Ishikawa (cell line): ENCODE results near the gene KIR3DL3.

Experiments used
- CEBPB ChIP-seq: IDR thresholded peaks from 2 replicates; pipeline ENCODE4 v1.6.1; 2012
- CREB1 ChIP-seq: IDR thresholded peaks from 2 replicates; pipeline ENCODE4 v1.6.1; 2012; ENCODE audit warnings: low read depth
- EGR1 ChIP-seq: IDR thresholded peaks from 2 replicates; pipeline ENCODE4 v1.6.1; 2012
- EP300 ChIP-seq: IDR thresholded peaks from 2 replicates; pipeline ENCODE4 v1.6.1; 2012; ENCODE audit warnings: borderline replicate concordance
- FOXM1 ChIP-seq: IDR thresholded peaks from 2 replicates; pipeline ENCODE4 v1.6.1; 2012; ENCODE audit warnings: low read depth, borderline replicate concordance
- MAX ChIP-seq: IDR thresholded peaks from 2 replicates; pipeline ENCODE4 v1.6.1; 2012
- NFIC ChIP-seq: IDR thresholded peaks from 2 replicates; pipeline ENCODE4 v1.6.1; 2012
- RAD21 ChIP-seq: IDR thresholded peaks from 2 replicates; pipeline ENCODE4 v1.6.1; 2012; ENCODE audit warnings: low read depth
- REST ChIP-seq: IDR thresholded peaks from 2 replicates; pipeline ENCODE4 v1.6.1; 2012; ENCODE audit warnings: low read depth, mild to moderate bottlenecking
- TAF1 ChIP-seq: IDR thresholded peaks from 2 replicates; pipeline ENCODE4 v1.6.1; 2012; ENCODE audit warnings: low read depth, mild to moderate bottlenecking
- TCF12 ChIP-seq: IDR thresholded peaks from 2 replicates; pipeline ENCODE4 v1.6.1; 2012; ENCODE audit warnings: low read depth
- TEAD4 ChIP-seq: IDR thresholded peaks from 2 replicates; pipeline ENCODE4 v1.6.1; 2012
- USF1 ChIP-seq: IDR thresholded peaks from 2 replicates; pipeline ENCODE4 v1.6.1; 2012
- YY1 ChIP-seq: IDR thresholded peaks from 2 replicates; pipeline ENCODE4 v1.6.1; 2012; ENCODE audit warnings: low read depth
- ZBTB7A ChIP-seq: IDR thresholded peaks from 2 replicates; pipeline ENCODE4 v1.6.1; 2012; ENCODE audit warnings: low read depth

Gene KIR3DL3

DNA sequence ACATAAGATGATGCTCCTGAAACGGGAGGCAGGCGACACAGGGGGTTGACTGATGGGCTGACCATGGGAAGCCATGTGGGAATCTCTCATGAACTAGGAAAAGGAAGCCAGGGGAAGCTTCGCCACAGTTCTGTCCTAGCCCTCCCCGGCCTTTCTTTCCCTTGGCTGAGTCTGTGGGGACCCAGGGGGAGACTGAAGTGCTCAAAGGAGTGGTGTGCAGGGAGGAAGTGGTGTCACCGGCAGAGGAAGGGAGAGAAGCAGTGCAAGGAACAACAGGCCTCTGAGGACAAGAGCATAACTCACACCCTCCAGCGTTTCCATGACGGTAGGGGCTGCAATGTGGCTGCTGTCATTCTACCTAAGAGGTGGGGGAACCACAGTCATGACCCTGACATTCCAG, 1.1 kb downstream of the KIR3DL3 start:
- TF ChIP-seq ZBTB7A (no peak), EGR1 (no peak), RAD21 (no peak), YY1 (no peak), MAX (no peak), EP300 (no peak), NFIC (no peak), REST (no peak), USF1 (no peak), TCF12 (no peak), TEAD4 (no peak), TAF1 (no peak), FOXM1 (no peak), CEBPB (no peak)

DNA sequence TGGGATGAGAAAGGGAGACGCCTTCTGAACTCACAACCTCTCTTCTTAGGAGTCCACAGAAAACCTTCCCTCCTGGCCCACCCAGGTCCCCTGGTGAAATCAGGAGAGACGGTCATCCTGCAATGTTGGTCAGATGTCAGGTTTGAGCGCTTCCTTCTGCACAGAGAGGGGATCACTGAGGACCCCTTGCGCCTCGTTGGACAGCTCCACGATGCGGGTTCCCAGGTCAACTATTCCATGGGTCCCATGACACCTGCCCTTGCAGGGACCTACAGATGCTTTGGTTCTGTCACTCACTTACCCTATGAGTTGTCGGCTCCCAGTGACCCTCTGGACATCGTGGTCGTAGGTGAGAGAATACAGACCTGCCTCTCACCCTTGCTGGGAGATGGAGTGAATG, 3.3 kb downstream of the KIR3DL3 start:
- TF ChIP-seq MAX (no peak), CEBPB (no peak), TCF12 (no peak)

GRCh38 chr19:54728167-54728566, 3.9 kb downstream of the KIR3DL3 start:
- TF ChIP-seq CEBPB (no peak), YY1 (no peak), EGR1 (no peak), MAX (no peak), REST (no peak), NFIC (no peak), ZBTB7A (no peak), FOXM1 (no peak), CREB1 (no peak), RAD21 (no peak)

- TF ChIP-seq TCF12 (no peak), CREB1 (no peak), REST (no peak), FOXM1 (no peak), MAX (no peak), TEAD4 (no peak), ZBTB7A (no peak), CEBPB (no peak), EP300 (no peak), YY1 (no peak), USF1 (no peak), EGR1 (no peak), NFIC (no peak), RAD21 (no peak), TAF1 (no peak)
These were observed 5.4 kb downstream of the KIR3DL3 start for GRCh38 chr19:54729416-54730188.
